ENCODE results near the gene MEGF6.

Gene MEGF6

DNA sequence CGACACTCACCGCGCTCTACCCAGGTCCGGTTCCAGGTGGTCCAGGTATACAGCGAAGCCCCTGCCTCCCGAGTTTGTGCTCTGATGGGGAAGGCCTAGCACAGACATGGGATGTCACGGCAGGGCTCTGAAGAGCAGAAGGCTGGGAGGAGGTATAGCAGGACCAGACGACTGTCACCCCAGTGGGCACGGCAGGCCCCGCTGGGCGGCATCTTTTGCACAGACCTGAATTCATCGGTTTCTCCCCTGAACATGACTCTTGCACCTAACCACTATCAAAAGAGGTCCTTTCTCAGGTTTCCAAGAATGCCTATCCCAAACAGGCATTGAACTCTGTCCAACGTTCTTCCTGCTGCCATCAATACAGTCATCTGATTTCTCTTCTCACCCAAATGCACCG, 126.3 kb downstream of the MEGF6 start:
- no peak for DNase-seq (ENCODE audit: low spot score)

DNA sequence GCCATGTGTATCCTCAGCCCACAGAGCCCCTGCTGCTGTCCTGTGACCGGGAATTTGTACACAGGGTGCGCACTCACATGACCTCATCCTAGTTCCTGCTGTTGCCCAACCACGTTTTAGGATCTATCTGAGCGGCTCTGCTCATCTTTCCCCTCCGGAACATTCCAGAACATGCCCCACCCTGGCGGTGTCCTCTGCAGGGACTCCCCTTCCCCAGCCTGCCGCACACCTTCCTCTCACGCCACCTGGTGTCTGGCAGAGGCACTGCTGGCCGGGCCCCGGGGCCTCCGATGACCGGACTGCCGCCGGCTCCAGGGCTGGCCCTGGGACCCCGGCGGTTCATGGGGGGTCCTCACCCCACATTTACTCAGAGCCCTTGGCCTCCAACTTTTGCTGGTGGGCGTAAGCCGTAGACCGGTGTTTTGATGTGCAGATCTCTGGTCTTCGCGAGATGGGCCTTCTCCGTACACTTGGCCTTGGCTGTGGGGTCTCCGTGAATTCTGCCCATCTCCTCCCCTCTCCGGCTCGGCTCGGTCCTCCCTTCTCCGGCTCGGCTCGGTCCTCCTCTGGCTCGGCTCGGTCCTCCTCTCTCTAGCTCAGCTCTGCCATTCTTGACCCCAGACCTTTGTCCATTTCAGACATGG, 127.4 kb downstream of the MEGF6 start:
- no peak for DNase-seq (ENCODE audit: low spot score)

DNA sequence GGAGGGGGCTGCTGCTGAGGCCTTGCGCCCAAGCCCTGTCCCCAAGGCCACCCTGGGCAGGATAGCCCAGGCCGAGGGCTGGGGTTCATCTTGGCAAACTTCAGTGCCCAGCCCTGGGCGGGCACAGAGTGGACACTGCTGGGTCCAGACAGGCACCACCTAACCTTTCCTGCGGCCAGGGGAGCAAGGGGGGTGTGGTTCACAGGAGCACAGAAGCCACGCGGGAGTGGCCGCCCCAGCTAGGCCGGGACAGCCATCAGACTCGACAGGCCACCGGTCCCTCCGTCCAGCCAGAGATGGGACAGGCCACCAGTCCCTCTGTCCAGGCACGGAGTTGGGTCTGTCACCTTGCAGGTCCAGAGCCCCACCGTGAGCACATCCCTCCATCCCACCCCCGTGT, 127.9 kb downstream of the MEGF6 start:
- DNase-seq (ENCODE audit: low spot score), result no peak

DNA sequence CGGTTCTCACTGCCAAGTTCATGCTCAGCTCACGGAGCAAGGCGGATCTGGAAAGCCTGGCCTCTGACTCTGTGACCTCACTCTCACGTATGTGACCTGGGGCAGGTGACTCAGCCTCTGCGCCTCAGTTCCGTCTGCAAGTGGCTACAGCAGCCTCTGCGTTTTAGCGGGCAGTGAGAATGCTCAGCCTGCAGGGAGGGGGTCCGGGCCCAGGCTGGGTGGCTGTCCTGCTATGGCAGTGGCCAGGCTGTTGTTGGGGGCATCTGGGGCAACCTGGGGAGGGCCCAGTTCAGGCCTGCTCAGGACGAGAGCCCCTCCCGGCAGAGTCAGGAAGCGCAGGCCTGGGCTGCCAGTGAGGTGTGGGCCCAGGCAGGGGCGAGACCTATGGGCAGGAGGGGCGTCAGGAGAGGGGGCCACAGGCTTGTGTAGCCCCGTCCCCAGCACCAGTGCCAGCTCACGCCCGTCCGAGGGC, 128.9 kb downstream of the MEGF6 start:
- no peak for DNase-seq (ENCODE audit: low spot score)

DNA sequence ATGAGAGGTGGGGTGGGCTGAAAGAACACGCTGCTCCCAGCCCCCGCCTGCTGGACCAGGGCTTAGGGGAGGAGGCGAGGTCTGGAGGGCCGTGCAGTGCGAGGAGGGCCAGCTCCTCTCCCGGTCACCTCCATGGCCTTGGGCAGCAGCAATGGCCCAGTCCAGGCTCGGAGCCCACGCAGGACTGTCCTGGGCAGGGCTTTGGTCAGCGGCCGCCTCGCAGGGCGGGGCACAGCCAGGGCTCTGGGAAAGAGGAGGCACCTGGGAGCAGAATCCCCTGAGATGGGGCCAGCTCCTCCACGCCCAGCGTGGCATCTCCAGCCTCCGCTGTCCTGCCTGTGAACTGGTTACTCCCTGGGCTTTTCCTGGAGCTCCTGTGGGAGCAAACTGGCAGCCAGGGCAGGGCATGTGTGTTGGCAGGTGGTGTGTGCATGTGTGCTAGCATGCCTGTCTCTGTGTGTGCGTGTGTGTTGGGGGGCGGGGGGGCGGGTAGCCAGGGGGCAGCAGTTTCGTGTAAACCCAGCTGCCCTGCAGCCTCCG, 129.4 kb downstream of the MEGF6 start:
- no peak for DNase-seq (ENCODE audit: low spot score)

DNA sequence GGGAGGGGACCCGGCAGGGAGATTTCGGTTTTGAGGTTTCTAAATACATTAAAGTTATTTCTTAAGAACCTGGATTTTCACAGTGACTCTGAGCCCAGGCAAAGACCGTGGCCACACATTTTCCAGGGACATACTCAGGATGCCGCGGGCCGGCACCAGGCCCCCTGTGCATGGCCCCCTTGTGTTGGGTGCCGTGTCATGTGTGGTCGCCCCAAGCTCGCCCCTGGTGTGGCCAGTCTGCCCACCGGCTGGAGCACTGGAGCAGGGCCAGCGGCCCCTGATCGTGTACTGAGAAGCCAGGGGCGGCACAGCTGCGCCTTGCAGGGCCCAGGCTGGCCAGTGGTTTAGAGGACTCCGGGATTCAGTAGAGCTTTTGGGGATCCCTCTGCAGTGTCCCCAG, 130.3 kb downstream of the MEGF6 start:
- no peak for DNase-seq (ENCODE audit: low spot score)

DNA sequence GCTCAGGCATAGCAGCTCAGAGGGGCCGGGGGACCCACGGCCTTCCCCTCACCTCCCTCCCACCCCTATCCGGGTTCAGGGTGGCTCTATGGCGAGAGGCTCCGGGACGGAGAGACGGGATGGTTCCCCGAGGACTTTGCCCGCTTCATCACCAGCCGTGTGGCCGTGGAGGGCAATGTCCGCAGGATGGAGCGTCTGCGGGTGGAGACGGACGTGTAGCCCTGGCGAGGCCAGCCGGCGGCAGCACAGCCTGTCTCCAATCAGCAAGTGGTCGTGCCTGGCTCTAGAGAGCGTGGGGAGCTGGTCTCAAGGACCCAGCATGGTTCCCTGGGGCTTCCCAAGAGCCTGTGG, 131.0 kb downstream of the MEGF6 start:
- DNase-seq (ENCODE audit: low spot score), result no peak

DNA sequence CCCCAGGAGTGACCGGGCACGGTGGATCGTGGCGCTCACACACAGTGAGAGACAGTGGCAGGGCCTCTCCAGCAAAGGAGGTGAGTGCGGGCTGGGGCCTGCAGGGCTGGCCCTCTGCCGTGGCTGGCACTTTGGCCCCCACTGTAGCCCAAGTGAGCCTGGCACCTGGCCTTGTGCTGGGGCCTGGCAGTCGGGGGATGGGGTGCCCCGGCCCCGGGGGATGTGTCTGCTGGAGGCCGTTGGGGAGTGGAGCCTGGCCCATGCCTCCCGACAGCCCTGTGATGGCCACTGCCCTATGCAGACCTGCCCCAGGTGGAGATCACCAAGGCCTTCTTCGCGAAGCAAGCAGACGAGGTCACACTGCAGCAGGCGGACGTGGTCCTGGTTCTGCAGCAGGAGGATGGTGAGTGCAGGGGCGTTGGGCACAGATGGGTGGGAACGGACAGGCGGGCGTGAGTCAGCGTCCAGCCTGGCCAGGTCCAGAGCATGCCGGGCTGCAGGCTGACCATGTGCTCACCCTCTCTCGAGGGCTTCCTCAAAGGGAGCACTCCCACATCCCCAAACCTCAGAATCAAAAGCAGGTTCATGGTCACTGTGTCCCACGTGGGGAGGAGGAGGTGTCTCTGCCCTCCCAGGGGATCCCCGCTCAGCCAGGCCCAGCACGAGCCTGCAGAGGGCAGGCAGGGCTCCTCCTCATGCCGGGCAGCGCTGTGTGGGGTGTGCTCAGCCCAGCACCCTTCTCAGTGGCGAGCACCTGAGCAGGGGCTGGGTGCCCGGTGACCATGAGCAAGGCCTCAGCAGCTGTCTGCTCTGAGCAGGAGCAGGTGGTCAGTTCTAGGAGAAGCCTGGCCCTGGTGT, 131.6 kb downstream of the MEGF6 start:
- DNase-seq (ENCODE audit: low spot score), result no peak

DNA sequence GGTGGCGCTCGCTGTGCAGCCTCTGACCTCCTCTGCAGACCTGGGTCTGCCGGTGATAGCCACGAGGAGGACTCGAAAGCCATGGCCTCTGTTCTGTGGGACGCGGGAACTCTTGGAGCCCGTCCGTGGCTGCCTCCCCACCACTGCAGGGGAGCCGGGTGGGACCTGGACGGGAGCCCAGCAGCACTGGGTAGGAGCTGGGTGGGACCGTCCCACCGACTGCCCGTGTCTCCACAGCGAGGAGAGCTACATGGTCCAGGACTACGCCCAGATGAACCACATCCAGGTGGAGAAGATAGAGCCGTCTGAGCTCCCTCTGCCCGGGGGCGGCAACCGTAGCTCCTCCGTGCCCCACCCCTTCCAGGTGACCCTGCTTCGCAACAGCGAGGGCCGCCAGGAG, 133.1 kb downstream of the MEGF6 start:
- no peak for DNase-seq (ENCODE audit: low spot score)

DNA sequence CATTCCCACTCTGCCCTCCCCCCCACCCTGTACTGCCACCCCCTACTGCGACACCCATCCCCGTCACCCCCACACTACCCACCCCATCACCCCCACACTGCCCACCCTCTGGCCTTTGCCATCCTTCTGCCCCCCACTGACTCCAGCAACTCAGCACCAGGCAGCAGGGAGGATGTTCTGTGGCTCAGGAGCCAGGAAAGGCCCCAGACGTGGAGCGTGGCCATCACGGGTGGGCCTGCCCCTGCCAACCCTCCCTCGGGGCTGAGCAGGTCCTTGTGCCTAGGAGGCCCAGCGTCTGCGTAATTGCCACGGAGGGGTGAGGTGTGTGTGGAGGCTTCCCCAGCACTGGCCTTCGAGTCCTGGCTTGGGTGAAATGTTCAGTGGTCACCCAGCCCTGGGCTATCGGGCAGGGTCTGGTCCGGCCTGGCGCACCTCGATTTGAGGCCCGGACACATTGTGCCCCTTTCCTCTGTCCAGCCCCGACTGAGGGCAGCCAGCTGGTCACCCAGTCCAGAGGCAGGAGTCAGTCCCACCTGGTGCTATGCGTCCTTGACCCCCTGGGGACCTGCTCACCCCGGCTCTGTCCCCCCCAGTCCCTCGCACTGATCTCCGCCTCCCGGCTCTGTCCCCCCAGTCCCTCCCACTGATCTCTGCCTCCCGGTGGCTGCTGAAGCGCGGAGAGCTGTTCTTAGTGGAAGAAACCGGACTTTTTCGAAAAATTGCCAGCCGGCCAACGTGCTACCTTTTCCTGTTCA, 133.9 kb downstream of the MEGF6 start:
- no peak for DNase-seq (ENCODE audit: low spot score)

DNA sequence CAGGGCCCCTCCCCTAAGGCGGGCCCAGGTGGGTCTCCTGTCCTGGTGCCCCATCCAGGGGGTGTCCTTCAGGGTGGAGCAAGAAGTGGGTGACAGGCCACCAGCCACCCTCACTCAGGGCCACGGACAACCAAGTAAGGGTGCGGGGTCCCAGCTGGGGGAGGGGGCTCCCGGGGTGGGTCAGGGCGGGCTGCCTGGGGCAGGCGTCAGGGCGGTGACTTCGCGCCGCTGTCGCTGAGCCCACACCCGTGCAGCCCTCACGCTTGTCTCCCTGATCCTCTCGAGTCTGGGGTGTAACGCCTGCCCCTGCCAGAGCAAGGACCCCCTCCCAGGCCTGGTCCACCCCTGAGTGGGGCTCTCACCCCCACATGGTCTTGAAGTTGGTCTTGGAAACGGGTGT, 134.6 kb downstream of the MEGF6 start:
- DNase-seq (ENCODE audit: low spot score), result no peak

DNA sequence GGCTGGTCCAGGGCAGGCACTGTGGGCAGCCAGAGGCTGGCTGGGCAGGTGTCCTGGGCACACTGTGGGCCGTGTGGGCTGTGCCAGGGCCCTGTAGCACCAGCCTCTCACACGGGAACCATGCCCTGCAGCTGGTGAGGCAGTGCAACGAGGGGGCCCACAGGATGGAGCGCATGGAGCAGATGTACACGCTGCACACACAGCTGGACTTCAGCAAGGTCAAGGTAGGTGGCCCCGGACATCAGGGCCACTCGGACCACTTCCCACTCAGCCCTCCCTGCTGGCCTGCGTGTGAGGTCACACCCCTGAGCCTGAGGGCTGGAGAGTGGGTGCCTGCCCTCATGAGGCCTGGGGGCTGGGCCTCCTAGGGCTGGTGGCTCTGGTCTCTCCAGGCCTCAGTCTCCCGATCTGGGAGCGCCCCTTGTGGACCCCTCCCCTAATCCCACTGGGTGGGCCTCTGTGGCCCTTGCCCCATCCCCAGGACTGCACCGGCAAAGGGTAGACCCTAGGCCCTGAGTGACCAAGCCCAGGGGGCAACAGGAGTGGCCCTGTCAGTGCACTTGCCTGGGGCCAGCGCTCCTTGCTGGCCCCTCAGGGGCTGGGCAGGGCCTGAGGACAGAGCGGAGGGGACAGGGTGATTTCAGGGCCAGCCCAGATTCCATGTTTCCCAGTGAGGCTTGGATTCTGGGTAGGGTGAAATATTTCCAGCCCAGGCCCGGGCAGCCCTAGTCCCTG, 135.3 kb downstream of the MEGF6 start:
- DNase-seq (ENCODE audit: low spot score), result no peak

DNA sequence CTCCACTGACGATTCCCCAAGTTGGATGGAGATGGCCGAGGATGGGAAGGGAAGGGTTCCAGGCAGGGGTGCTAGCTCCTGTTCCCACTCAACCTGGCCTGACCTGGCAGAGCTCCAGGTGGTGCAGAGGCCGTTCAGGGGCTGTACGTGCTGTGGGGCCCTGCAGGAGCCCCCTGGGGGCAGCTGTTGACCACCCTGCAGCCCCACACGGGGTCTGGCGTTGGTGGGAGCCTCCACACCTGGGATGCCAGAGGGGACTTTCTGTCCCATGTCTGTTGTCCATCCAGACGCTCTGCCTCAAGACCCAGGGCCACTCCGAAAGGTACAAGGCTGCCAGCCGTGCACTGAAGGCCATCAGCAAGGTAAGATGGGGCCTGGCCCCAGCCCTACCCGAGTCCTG, 136.9 kb downstream of the MEGF6 start:
- DNase-seq (ENCODE audit: low spot score), result no peak

DNA sequence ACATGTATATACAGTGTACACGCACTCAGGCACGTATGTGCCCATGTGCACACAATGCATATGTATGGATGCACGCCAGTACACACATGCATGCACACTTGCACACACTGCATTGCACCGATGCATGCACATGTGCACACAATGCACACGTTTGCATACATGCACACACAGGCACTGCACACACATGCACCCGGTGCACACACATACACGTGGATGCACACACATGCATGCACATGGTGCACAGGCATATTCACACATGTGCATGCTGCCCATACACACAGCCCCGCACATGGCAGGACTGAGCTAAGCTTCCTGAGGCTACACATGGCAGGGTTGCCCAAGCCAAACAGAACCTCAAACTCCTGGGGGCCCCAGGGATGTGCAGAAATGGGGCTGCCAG, 137.3 kb downstream of the MEGF6 start:
- DNase-seq (ENCODE audit: low spot score), result no peak

DNA sequence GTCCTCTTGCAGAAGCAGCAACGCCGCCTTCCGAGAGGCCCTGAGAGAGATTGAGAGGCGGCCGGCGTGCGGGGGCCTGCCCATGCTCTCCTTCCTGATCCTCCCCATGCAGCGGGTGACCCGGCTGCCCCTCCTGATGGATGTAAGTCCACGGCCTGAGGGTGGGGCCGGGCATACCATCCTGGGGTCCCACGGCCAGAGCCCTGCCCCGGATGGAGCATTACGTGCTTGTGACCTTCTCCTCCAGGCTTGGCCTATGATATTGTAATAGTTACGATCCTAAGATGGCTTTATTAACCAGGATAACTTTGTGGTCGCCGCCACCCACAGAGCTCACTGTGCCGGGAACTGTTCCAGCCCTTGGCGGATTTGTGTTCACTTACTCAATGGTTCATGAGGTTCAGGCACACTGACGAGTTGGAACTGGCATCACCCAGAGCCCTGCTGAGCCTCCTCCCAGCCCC, 137.9 kb downstream of the MEGF6 start:
- no peak for DNase-seq (ENCODE audit: low spot score)

DNA sequence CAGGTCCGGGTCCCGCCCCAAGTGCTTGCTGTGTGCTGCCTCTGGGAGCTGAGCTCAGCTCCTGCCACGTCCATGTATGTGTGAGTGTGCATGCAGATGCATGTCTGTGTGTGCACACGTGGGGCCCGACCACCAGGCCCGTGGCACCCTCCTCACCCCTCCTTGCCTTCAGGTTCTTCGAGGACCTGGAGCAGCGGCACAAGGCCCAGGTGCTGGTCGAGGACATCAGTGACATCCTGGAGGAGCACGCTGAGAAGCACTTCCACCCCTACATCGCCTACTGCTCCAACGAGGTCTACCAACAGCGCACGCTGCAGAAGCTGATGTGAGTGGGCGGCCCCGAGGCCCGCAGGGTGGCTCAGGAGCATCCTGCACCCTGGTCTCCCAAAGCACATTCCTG, 138.4 kb downstream of the MEGF6 start:
- DNase-seq (ENCODE audit: low spot score), result peak; percentile 23

DNA sequence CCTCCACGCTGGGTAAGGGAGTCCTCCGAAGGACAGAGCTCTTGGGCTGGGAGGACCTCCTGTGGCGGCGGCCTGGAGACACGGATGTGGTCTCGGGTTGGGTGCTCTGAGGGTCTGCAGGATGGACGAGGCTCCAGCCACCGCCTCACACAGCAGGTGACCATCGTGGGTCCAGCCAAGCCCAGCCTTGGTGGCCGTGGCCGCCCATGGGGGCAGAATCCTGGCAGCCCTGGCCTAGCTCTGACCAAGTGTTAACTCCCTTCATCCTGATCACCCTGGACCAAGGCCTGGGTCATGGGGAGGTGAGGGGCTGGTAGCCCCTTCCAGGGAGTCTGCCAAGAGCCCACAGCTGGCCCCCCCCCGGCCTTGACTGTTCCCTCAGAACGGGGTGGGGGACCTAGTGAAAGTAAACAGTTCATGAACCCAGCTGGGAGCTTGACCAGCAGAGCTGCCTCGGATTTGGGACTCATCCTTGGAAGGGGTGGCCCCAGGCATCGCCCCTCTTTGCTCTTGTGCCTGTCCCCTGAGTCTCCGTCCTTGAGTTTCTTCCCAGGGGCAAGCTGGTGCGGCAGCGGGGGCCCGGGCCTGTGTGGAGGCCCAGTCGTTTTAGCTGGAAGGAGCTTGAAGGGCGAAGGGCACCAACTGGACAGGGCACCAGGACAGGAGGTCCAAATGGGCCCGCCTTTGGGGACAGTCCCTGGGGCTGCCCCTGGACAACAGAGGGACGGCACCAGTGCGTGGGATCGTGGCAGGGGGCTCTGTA, 139.0 kb downstream of the MEGF6 start:
- DNase-seq (ENCODE audit: low spot score), result no peak

DNA sequence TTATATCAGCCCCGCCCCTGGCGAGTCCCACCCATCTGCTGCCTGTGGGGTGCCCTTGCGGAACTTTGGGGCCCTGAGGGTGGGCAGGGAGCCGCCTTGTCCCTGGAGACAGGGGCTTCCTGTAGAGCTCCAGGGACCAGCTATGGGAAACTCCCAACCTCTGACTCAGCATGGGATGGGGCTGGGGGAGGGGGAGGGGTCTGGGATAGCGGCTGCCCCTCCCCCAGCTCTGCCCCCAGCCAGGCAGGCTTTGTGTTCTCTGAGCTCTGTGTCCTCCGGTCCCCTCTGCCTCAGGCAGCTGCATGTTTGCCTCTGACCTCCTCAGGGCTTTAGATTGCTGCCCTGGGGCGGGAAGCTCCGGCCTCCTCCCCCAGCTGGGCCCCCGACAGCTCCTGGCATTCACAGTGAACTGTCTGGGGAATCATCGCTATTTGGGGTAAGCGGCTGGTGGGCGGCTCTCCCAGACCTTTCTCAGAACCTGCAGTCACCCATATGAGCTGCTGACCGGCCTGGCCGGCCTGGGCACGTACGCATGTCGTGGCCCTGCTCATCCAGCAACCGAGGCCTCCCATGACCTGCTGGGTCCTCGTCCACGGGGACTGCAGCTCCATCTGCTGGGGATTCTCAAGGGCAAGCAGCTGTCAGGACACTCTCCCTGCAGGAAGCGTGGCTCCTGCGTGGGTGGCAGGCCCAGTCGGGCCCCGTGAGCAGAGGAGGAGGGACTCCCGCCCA, 139.8 kb downstream of the MEGF6 start:
- DNase-seq (ENCODE audit: low spot score), result peak; percentile 37

DNA sequence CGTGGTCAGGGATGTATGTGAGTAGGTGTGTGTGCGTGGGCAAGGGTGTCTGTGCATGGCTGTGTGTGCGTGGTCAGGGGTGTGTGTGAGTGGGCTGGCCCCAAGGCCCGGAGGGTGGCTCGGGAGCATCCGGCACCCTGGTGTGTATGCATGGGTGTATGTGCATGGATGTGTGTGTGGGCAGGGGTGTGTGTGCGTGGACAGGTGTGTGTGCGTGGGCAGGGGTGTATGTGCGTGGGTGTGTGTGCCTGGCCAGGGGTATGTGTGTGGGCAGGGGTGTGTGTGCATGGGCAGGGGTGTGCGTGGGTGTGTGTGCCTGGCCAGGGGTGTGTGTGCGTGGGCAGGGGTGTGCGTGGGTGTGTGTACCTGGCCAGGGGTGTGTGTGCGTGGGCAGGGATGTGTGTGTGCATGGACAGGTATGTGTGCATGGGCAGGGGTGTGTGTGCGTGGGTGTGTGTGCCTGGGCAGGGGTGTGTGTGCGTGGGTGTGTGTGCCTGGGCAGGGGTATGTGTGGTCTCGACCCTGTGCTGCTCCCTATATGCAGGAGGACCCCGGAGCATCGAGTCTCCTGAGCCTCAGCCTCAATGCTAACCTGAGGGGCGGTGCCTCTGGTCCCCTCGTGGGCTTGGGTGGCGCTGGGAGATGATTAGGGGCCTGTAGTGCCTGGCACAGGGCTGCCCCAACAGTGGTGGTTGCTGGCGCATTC, 140.5 kb downstream of the MEGF6 start:
- no peak for DNase-seq (ENCODE audit: low spot score)

Measured in putamen (tissue), 1 donor.